ENCODE data around the gene EMD. TPM values are rescaled to one million over a fixed set of nuclear protein-coding genes. Genes with fewer than 3 reads are reported as not detected.

The EMD gene
- total and polyA plus RNA-seq, 2 donors from 2014 or later = 79.6 to 102 TPM

DNA sequence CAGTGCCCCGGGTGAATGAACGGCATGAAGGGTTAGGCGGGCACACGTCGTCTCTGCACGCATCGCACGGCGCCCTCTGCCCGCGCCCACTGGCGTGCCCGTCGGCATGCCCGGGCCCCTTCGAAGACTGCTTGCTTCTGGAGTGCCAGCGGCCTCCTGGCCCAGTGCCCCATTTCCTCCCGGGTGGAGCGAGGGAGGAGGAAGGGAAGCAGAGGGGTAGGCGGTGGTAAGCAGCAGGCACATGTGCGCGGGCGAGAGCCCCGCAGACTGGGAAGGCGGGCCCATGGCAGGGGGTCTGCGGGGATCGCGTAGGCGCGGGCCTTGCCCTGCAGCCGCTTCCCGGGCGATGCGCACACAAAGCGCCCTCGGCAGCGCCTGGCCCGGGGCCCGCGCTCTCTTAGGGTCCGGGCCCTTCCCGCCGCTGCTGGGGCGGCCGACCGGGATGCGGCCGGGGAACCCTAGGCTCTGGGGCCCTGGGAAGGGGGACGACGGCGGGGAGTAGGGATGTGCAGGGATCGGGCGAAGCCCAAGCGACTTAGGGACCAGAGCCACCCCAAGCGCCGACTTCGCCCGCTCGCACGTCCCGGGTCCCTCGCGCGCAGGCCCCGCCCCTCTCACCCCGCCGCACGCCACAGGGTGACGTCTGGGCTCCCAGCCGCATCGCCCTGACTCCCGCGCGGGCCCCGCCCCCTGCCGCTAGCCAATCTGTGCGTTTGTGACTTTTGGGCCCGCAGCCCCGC is 866 bp upstream of the EMD start:
- peak overlapping the region in 2 of 3 donors; percentile 16 to 65 for H3K9ac ChIP-seq (ENCODE audit: low read length in 3 of 3)
- no peaks in the 10 kb centered on the region for H3K27me3 ChIP-seq (ENCODE audit: control insufficient read depth, insufficient read depth, low read length)
- intact Hi-C loops (cut with DNase I) = no loop called here
- H3K36me3 ChIP-seq (ENCODE audit: control insufficient read depth in 2 of 3, insufficient read depth in 3 of 3, low read length in 3 of 3) = peaks cover 0 to 2% (median 0%) of the 10 kb centered on the region in 3 donors
- TF ChIP-seq, protein P1, sequence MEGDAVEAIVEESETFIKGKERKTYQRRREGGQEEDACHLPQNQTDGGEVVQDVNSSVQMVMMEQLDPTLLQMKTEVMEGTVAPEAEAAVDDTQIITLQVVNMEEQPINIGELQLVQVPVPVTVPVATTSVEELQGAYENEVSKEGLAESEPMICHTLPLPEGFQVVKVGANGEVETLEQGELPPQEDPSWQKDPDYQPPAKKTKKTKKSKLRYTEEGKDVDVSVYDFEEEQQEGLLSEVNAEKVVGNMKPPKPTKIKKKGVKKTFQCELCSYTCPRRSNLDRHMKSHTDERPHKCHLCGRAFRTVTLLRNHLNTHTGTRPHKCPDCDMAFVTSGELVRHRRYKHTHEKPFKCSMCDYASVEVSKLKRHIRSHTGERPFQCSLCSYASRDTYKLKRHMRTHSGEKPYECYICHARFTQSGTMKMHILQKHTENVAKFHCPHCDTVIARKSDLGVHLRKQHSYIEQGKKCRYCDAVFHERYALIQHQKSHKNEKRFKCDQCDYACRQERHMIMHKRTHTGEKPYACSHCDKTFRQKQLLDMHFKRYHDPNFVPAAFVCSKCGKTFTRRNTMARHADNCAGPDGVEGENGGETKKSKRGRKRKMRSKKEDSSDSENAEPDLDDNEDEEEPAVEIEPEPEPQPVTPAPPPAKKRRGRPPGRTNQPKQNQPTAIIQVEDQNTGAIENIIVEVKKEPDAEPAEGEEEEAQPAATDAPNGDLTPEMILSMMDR (IDR thresholded peaks at IDR 0.05; ENCODE audit: borderline replicate concordance, extremely low read depth, insufficient read depth) = no peak
- peaks cover 0 to 16% (median 0%) of the 10 kb centered on the region in 3 donors for H3K4me1 ChIP-seq (ENCODE audit: control insufficient read depth in 2 of 3, insufficient read depth in 2 of 3, low read depth in 1 of 3, low read length in 3 of 3)
- DNase-seq = peak in 4 of 5 donors; percentile 18 to 99 (median 68)
- peak overlapping the region; percentile 91 to 92 for H3K27ac ChIP-seq (ENCODE audit: low read depth in 2 of 2, low read length in 2 of 2)
- no peaks in the 10 kb centered on the region for H3K9me3 ChIP-seq (ENCODE audit: control insufficient read depth in 2 of 3, insufficient read depth in 1 of 3, low read length in 3 of 3)
- peak overlapping the region in 2 of 3 donors; percentile 6 to 35 for H3K4me3 ChIP-seq (ENCODE audit: low read length in 3 of 3)
- FAIRE-seq = no peak

DNA sequence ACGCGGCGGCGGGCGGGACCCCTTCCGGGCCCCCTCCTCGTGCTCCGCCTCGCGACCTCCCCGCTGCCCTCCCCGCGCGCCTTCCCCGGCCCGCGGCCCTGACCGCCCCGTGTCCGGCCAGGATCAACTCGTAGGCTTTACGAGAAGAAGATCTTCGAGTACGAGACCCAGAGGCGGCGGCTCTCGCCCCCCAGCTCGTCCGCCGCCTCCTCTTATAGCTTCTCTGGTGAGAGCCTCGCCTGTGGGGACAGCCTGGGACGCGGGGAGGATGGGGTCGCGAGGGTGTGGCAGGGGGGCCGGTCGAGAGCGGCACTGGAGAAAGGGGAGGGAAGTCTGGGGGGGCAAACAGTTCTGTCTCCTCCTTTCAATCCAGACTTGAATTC is 465 bp downstream of the EMD start:
- peak overlapping the region; percentile 93 to 94 for H3K27ac ChIP-seq (ENCODE audit: low read depth in 2 of 2, low read length in 2 of 2)
- peak overlapping the region; percentile 51 to 87 (median 77) for H3K9ac ChIP-seq (ENCODE audit: low read length in 3 of 3)
- DNase-seq (peak in 1 of 5 donors; percentile 22), FAIRE-seq (no peak)
- H3K4me1 ChIP-seq (ENCODE audit: control insufficient read depth in 2 of 3, insufficient read depth in 2 of 3, low read depth in 1 of 3, low read length in 3 of 3) = peaks cover 0 to 10% (median 0%) of the 10 kb centered on the region in 3 donors
- TF ChIP-seq, protein P1 (IDR thresholded peaks at IDR 0.05; ENCODE audit: borderline replicate concordance, extremely low read depth, insufficient read depth) = no peak
- H3K9me3 ChIP-seq (ENCODE audit: control insufficient read depth in 2 of 3, insufficient read depth in 1 of 3, low read length in 3 of 3) = no peaks in the 10 kb centered on the region
- H3K36me3 ChIP-seq (ENCODE audit: control insufficient read depth in 2 of 3, insufficient read depth in 3 of 3, low read length in 3 of 3) = peaks cover 0 to 2% (median 0%) of the 10 kb centered on the region in 3 donors
- peak overlapping the region; percentile 60 to 77 (median 69) for H3K4me3 ChIP-seq (ENCODE audit: low read length in 3 of 3)
- intact Hi-C loops (cut with DNase I) = no loop called here
- no peaks in the 10 kb centered on the region for H3K27me3 ChIP-seq (ENCODE audit: control insufficient read depth, insufficient read depth, low read length)

DNA sequence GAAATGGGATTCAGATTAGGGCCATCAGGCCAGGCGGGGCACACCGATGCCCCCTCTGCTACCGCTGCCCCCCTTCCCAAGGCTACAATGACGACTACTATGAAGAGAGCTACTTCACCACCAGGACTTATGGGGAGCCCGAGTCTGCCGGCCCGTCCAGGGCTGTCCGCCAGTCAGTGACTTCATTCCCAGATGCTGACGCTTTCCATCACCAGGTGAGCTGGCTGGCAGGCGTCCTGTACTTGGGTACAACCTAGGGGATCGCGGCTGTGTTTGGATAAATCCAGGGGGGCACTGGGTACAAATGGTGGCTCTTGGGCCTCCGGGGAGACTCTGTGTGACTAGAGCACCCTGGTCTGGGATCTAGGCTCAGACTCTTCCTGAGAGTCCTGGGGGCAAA is 1.1 kb downstream of the EMD start:
- TF ChIP-seq, protein P1 (IDR thresholded peaks at IDR 0.05; ENCODE audit: borderline replicate concordance, extremely low read depth, insufficient read depth) = no peak
- H3K4me1 ChIP-seq (ENCODE audit: control insufficient read depth in 2 of 3, insufficient read depth in 2 of 3, low read depth in 1 of 3, low read length in 3 of 3) = peaks cover 0 to 7% (median 0%) of the 10 kb centered on the region in 3 donors
- FAIRE-seq (no peak), DNase-seq (peak in 1 of 5 donors; percentile 18)
- intact Hi-C loops (cut with DNase I) = no loop called here
- peaks cover 0 to 2% (median 0%) of the 10 kb centered on the region in 3 donors for H3K36me3 ChIP-seq (ENCODE audit: control insufficient read depth in 2 of 3, insufficient read depth in 3 of 3, low read length in 3 of 3)
- peak overlapping the region; percentile 71 to 94 for H3K27ac ChIP-seq (ENCODE audit: low read depth in 2 of 2, low read length in 2 of 2)
- H3K9me3 ChIP-seq (ENCODE audit: control insufficient read depth in 2 of 3, insufficient read depth in 1 of 3, low read length in 3 of 3) = no peaks in the 10 kb centered on the region
- no peaks in the 10 kb centered on the region for H3K27me3 ChIP-seq (ENCODE audit: control insufficient read depth, insufficient read depth, low read length)
- peak overlapping the region; percentile 51 to 87 (median 77) for H3K9ac ChIP-seq (ENCODE audit: low read length in 3 of 3)
- peak overlapping the region; percentile 60 to 77 (median 69) for H3K4me3 ChIP-seq (ENCODE audit: low read length in 3 of 3)
